ENCODE results near the gene PRSS1.
A peak's percentile ranks its signal among the peaks of the same experiment; 100 is the strongest.

Gene PRSS1

DNA sequence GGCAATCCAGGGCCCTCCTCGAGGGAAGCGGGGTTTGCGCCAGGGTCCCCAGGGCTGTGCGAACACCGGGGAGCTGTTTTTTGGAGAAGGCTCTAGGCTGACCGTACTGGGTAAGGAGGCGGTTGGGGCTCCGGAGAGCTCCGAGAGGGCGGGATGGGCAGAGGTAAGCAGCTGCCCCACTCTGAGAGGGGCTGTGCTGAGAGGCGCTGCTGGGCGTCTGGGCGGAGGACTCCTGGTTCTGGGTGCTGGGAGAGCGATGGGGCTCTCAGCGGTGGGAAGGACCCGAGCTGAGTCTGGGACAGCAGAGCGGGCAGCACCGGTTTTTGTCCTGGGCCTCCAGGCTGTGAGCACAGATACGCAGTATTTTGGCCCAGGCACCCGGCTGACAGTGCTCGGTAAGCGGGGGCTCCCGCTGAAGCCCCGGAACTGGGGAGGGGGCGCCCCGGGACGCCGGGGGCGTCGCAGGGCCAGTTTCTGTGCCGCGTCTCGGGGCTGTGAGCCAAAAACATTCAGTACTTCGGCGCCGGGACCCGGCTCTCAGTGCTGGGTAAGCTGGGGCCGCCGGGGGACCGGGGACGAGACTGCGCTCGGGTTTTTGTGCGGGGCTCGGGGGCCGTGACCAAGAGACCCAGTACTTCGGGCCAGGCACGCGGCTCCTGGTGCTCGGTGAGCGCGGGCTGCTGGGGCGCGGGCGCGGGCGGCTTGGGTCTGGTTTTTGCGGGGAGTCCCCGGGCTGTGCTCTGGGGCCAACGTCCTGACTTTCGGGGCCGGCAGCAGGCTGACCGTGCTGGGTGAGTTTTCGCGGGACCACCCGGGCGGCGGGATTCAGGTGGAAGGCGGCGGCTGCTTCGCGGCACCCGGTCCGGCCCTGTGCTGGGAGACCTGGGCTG lies 47.5 kb downstream of the PRSS1 start:
- DNase-seq: peak in 2 of 3 donors; percentile 14 to 40

DNA sequence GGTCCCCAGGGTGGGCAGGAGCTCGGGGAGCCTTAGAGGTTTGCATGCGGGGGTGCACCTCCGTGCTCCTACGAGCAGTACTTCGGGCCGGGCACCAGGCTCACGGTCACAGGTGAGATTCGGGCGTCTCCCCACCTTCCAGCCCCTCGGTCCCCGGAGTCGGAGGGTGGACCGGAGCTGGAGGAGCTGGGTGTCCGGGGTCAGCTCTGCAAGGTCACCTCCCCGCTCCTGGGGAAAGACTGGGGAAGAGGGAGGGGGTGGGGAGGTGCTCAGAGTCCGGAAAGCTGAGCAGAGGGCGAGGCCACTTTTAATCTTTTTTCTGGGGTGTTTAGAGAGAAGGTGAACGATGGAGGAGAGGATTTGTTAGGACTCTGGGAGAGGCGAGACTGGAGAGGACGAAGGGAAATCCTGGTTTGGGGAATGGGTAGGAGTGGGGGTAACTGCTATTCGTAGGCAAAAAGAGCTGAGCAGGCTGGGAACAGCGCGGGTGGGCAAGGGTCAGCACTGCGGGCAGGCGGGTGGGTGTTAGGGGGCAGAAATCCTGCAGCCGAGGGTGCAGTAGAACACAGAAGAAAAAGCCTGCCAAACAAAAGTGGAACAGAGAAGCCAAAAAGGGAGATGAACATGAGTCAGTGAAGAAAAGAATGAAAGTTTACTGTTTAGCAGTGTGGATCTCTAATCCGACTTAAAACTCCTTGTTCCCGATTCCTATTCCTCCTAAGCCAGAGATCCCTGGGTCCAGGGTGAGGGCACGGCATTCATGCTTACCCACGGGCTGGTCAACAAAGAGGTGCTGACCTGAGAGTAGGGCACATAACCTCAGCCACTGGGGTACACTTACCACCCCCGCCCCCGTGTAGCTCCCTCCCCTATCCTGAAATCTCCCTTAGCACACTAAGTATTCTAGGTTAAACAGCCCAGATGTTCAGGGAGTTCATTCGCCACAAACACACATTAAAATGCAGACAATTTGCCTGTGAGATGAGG lies 48.4 kb downstream of the PRSS1 start:
- DNase-seq: peak in 2 of 3 donors; percentile 4 to 20

DNA sequence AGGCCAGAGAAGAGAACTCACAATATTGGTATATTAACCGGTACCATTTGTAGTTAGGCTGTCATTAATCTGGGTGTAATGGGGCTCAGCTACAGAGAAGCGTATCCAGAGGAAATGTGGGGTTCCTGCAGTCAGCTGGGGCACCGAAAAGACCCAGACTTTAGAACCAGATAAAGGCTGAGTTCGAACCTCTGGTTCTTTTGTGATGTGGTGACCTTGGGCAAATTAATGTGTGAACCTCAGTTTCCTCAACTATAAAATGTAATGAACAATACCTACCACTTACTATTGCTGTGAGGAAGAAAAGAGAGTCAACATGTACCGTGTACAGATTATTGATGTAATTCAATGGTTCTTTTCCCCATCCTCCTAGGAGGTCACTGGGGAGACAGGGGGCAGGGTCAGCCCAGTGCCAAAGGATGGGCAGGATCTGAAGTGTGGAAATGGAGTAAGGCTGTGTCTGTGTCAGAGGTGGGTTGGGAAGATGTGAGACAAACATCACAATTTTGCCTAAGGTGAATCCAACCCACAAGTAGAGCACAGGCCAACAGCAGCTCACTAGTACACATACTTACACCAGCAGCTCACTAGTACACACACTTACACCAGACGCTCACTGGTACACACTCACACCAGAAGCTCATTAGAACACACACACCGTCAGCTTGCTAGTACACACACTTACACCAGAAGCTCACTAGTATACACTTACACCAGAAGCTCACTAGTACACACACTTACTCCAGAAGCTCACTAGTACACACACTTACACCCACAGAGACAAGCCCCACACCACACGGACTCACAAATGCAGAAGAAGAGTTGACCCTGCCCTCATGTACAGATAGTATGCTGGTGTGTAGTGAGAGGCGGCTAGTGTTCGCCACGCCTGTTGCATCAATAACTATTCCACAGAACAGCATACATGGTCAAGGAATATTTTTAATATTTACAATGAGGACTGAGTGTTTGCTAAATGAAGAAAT lies 49.5 kb downstream of the PRSS1 start:
- DNase-seq: no peak

- no peak for DNase-seq
These were observed 50.2 kb downstream of the PRSS1 start for GRCh38 chr7:142799437-142799835.

- no peak for DNase-seq
These were observed 50.8 kb downstream of the PRSS1 start for GRCh38 chr7:142800088-142800487.

- DNase-seq: no peak
These were observed 51.5 kb downstream of the PRSS1 start for GRCh38 chr7:142800699-142801260.

DNA sequence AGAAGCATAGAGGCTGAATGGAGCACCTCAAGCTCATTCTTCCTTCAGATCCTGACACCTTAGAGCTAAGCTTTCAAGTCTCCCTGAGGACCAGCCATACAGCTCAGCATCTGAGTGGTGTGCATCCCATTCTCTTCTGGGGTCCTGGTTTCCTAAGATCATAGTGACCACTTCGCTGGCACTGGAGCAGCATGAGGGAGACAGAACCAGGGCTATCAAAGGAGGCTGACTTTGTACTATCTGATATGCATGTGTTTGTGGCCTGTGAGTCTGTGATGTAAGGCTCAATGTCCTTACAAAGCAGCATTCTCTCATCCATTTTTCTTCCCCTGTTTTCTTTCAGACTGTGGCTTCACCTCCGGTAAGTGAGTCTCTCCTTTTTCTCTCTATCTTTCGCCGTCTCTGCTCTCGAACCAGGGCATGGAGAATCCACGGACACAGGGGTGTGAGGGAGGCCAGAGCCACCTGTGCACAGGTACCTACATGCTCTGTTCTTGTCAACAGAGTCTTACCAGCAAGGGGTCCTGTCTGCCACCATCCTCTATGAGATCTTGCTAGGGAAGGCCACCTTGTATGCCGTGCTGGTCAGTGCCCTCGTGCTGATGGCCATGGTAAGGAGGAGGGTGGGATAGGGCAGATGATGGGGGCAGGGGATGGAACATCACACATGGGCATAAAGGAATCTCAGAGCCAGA lies 52.5 kb downstream of the PRSS1 start:
- no peak for DNase-seq

DNA sequence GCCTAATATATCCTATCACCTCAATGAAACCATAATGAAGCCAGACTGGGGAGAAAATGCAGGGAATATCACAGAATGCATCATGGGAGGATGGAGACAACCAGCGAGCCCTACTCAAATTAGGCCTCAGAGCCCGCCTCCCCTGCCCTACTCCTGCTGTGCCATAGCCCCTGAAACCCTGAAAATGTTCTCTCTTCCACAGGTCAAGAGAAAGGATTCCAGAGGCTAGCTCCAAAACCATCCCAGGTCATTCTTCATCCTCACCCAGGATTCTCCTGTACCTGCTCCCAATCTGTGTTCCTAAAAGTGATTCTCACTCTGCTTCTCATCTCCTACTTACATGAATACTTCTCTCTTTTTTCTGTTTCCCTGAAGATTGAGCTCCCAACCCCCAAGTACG lies 53.0 kb downstream of the PRSS1 start:
- DNase-seq: no peak
